ENCODE results near the gene FRMD4A. TPM values are rescaled to one million over a fixed set of nuclear protein-coding genes. Genes with fewer than 3 reads are reported as not detected.
A peak's percentile ranks its signal among the peaks of the same experiment; 100 is the strongest.

Gene FRMD4A
- total RNA-seq, 4 donors from 2014 or later, result 13.7 to 27.2 (median 19.6) TPM

GRCh38 chr10:14036233-14036632 is 294.5 kb downstream of the FRMD4A start:
- H3K36me3 ChIP-seq, result no peaks in the 10 kb centered on the region
- peaks cover 0 to 9% (median 8%) of the 10 kb centered on the region in 3 donors for H3K4me1 ChIP-seq
- TF ChIP-seq EP300 (IDR thresholded peaks at IDR 0.05), result no peak
- no peak for TF ChIP-seq POLR2A (IDR thresholded peaks at IDR 0.05)
- no peak for TF ChIP-seq CTCF (IDR thresholded peaks at IDR 0.05)
- no peak for TF ChIP-seq POLR2AphosphoS5 (IDR thresholded peaks at IDR 0.05)
- H3K9me3 ChIP-seq, result no peaks in the 10 kb centered on the region
- no peaks in the 10 kb centered on the region for H3K27me3 ChIP-seq
- no peak overlapping the region for H3K4me3 ChIP-seq
- H3K27ac ChIP-seq, result peak overlapping the region in 1 of 4 donors; percentile 9
- WGBS, 2 donors (ENCODE audit: low coverage in 1 of 2), result 37 to 66% methylated on average over 3 to 7 of the region's 7 CpGs
- ATAC-seq, result no peak

- 45 to 85% methylated on average over 5 of the region's 6 CpGs for WGBS, 2 donors (ENCODE audit: low coverage in 1 of 2)
- Histone ChIP-seq H3K9me3 (no peaks in the 10 kb centered on the region), H3K27ac (no peak overlapping the region), H3K36me3 (no peaks in the 10 kb centered on the region), H3K27me3 (no peaks in the 10 kb centered on the region), H3K4me1 (peaks cover 0 to 5% (median 2%) of the 10 kb centered on the region in 3 donors), H3K4me3 (no peak overlapping the region)
- TF ChIP-seq POLR2AphosphoS5 (IDR thresholded peaks at IDR 0.05) (no peak), POLR2A (IDR thresholded peaks at IDR 0.05) (no peak), EP300 (IDR thresholded peaks at IDR 0.05) (no peak), CTCF (IDR thresholded peaks at IDR 0.05) (no peak)
- no peak for ATAC-seq
Measured at GRCh38 chr10:14035506-14035905, 295.2 kb downstream of the FRMD4A start.

- no peak for TF ChIP-seq POLR2A (IDR thresholded peaks at IDR 0.05)
- TF ChIP-seq CTCF (IDR thresholded peaks at IDR 0.05), result peak; percentile 13 to 63 (median 33)
- H3K4me3 ChIP-seq, result no peak overlapping the region
- H3K9me3 ChIP-seq, result no peaks in the 10 kb centered on the region
- 75 to 84% methylated on average over 4 to 9 of the region's 17 CpGs for WGBS, 2 donors (ENCODE audit: low coverage in 1 of 2)
- H3K36me3 ChIP-seq, result no peaks in the 10 kb centered on the region
- ATAC-seq, result no peak
- H3K27me3 ChIP-seq, result no peaks in the 10 kb centered on the region
- no peak overlapping the region for H3K27ac ChIP-seq
- H3K4me1 ChIP-seq, result no peaks in the 10 kb centered on the region
Measured at GRCh38 chr10:14032406-14032998, 298.2 kb downstream of the FRMD4A start.

GRCh38 chr10:14026325-14026724 is 304.4 kb downstream of the FRMD4A start:
- Histone ChIP-seq H3K27ac (no peak overlapping the region), H3K9me3 (no peaks in the 10 kb centered on the region), H3K36me3 (no peaks in the 10 kb centered on the region), H3K4me1 (peaks cover 0 to 13% (median 8%) of the 10 kb centered on the region in 3 donors), H3K4me3 (no peak overlapping the region), H3K27me3 (no peaks in the 10 kb centered on the region)
- WGBS, 2 donors (ENCODE audit: low coverage in 1 of 2), result 92% methylated on average over 4 of the region's 4 CpGs; no CpG with 5 or more reads in 1 of the 2 donors
- ATAC-seq, result no peak
- no peak for TF ChIP-seq POLR2AphosphoS5 (IDR thresholded peaks at IDR 0.05)
- TF ChIP-seq CTCF (IDR thresholded peaks at IDR 0.05), result no peak
- TF ChIP-seq POLR2A (IDR thresholded peaks at IDR 0.05), result no peak
- TF ChIP-seq EP300 (IDR thresholded peaks at IDR 0.05), result no peak
